CD4-positive, alpha-beta T cell treated with Interleukin-1 beta for 1 hour (primary cell): Measurements from ENCODE around the gene FAM90A1.
A peak's percentile ranks its signal among the peaks of the same experiment; 100 is the strongest.
"Not testable (repeated sequence)": the region's sequence is repeated elsewhere in the genome, so short reads cannot be mapped to it uniquely, and the experiment has no call there.

Experiments used
- DNase-seq, 2 donors: peaks; one replicate each; pipeline ENCODE4 v3.0.0-alpha.2; 2020 to 2022

The FAM90A1 gene

GRCh38 chr12:8226992-8227731, at the start of gene FAM90A1:
TSS of gene FAM90A1 (minus strand) at chr12:8227618. CDS start at chr12:8224832, 2,786 bp downstream.
- DNase-seq: peak in 1 of 2 donors; percentile 23

- not testable (repeated sequence) for DNase-seq
These were observed 49.0 kb upstream of the FAM90A1 start for GRCh38 chr12:8276397-8276796.

- peak in 1 of 2 donors; percentile 16 for DNase-seq
These were observed 39.3 kb upstream of the FAM90A1 start for GRCh38 chr12:8266706-8267105.

GRCh38 chr12:8264236-8264635, 36.8 kb upstream of the FAM90A1 start:
- DNase-seq: not testable (repeated sequence)

- not testable (repeated sequence) for DNase-seq
These were observed 33.7 kb upstream of the FAM90A1 start for GRCh38 chr12:8261111-8261554.

- DNase-seq: not testable (repeated sequence)
These were observed 28.9 kb upstream of the FAM90A1 start for GRCh38 chr12:8256356-8256755.

GRCh38 chr12:8254705-8255104, 27.3 kb upstream of the FAM90A1 start:
- DNase-seq: not testable (repeated sequence)

GRCh38 chr12:8252056-8252818, 24.8 kb upstream of the FAM90A1 start:
- not testable (repeated sequence) for DNase-seq

- DNase-seq: not testable (repeated sequence)
These were observed 24.2 kb upstream of the FAM90A1 start for GRCh38 chr12:8251616-8252015.

- DNase-seq: not testable (repeated sequence)
These were observed 19.6 kb upstream of the FAM90A1 start for GRCh38 chr12:8246941-8247535.

GRCh38 chr12:8243682-8244161, 16.3 kb upstream of the FAM90A1 start:
- not testable (repeated sequence) for DNase-seq

GRCh38 chr12:8242880-8243681, 15.7 kb upstream of the FAM90A1 start:
- DNase-seq: peak; percentile 98 to 99

- DNase-seq: not testable (repeated sequence)
These were observed 15.1 kb upstream of the FAM90A1 start for GRCh38 chr12:8242622-8242879.

- peak; percentile 28 to 43 for DNase-seq
These were observed 14.7 kb upstream of the FAM90A1 start for GRCh38 chr12:8241917-8242621.

- not testable (repeated sequence) for DNase-seq
These were observed 13.1 kb upstream of the FAM90A1 start for GRCh38 chr12:8240340-8241114.

- not testable (repeated sequence) for DNase-seq
These were observed 9.6 kb upstream of the FAM90A1 start for GRCh38 chr12:8237031-8237430.

- DNase-seq: not testable (repeated sequence)
These were observed 8.1 kb upstream of the FAM90A1 start for GRCh38 chr12:8235316-8236157.

- not testable (repeated sequence) for DNase-seq
These were observed 7.3 kb upstream of the FAM90A1 start for GRCh38 chr12:8234746-8235145.

- not testable (repeated sequence) for DNase-seq
These were observed 6.6 kb upstream of the FAM90A1 start for GRCh38 chr12:8233935-8234495.
